RPMI8226 (cell line): ENCODE results near the gene TTC28.
"Not testable (repeated sequence)": the region's sequence is repeated elsewhere in the genome, so short reads cannot be mapped to it uniquely, and the experiment has no call there.

Experiments
- DNase-seq: peaks from one replicate; pipeline ENCODE4 v3.0.0-alpha.2; 2015

Gene TTC28

GRCh38 chr22:28679611-28680287, at the start of gene TTC28:
TSS of gene TTC28 (minus strand) at chr22:28679840. CDS start at chr22:28679723, 117 bp downstream.
- not testable (repeated sequence) for DNase-seq

GRCh38 chr22:28728621-28729313, 49.1 kb upstream of the TTC28 start:
- DNase-seq: no peak

DNA sequence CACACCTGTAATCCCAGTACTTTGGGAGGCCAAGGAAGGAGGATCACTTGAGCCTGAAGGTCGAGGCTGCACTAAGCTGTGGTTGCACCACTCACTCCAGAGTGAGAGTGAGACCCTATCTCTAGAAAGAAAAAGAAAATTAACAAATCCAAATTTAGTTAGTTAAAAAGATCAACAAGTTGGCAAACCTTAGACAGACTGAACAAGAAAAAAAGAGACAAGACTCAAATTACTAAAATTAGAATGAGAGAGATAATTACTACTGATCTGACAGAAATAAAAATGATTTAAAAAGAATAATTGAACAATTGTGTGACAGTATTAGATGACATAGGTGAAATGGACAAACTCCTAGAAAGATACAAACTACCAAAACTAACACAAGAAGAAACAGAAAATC, 48.4 kb upstream of the TTC28 start:
- no peak for DNase-seq

DNA sequence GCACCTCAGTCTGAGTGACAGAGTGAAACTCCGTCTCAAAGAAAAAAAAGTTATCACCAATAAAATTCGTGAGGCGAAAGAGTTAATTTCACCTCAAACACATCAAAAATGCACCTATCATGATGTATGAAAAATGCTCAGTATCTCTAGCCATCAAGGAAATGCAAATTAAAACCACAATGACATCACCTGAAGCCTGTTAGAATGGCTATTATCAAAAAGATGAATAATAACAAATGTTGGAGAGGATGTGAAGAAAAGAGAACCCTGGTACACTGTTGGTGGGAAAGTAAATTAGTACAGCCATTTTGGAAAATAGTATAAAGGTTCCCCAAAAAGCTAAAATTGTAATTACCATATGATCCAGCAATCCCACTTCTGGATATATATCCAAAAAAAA, 38.4 kb upstream of the TTC28 start:
- DNase-seq: no peak

GRCh38 chr22:28716686-28717085, 37.0 kb upstream of the TTC28 start:
- DNase-seq: no peak

DNA sequence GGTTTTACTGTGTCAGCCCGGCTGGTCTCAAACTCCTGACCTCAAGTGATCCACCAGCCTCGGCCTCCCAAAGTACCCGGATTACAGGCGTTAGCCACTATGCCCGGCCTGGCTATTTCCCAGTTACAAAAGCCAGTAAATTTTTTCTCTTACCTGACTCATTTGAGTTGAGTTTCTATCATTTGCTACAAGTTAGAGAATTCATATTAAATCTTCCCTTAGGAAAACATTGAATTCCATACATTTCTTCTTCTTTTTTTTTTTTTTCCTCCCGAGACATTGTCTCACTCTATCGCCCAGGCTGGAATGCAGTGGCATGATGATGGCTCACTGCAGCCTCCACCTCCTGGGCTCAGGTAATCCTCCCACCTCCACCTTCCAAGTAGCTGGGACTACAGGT, 36.0 kb upstream of the TTC28 start:
- no peak for DNase-seq

- no peak for DNase-seq
Measured at GRCh38 chr22:28714043-28714628, 34.5 kb upstream of the TTC28 start.

- no peak for DNase-seq
Measured at GRCh38 chr22:28711820-28712777, 32.5 kb upstream of the TTC28 start.

DNA sequence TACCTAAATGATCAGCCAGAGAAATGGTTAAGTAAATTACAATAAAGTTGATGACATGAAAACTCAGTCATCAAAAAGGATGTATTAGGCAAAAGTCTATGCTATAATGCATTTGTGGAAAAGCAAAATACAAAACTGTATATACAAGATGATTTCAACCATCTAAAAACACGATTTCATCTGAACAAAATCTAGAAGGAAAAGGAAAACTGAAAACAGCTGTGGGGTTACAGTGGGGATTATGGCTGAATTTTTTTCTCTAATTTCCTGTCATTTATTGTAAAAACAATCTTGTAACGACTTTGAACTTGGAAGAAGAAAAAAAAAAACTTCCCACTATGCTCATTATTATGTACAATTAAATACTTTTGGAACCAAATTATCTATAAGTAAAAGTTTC, 31.7 kb upstream of the TTC28 start:
- DNase-seq: no peak

GRCh38 chr22:28710576-28711191, 31.0 kb upstream of the TTC28 start:
- no peak for DNase-seq

DNA sequence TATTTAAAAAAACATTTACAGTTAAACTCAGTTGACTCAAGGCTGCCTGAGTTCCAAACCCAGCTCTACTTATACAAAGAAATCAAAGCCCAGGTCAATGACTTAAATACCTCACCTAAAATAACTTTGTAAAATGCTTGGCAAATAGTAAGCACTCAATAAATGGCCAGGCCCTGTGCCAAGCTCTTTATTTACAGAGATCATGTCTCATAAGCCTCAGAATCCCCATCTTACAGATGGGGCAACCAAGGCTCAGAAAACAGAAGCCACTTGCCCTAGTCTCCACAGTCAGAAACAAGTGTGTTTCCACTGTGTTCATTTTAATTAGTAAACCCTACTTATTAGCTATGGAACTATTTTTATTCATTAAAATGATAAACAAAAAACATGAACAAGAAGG, 30.5 kb upstream of the TTC28 start:
- no peak for DNase-seq

GRCh38 chr22:28706845-28707244, 27.2 kb upstream of the TTC28 start:
- DNase-seq: no peak

GRCh38 chr22:28703436-28703835, 23.8 kb upstream of the TTC28 start:
- DNase-seq: no peak

GRCh38 chr22:28702891-28703290, 23.3 kb upstream of the TTC28 start:
- no peak for DNase-seq

- not testable (repeated sequence) for DNase-seq
Measured at GRCh38 chr22:28693041-28693760, 13.6 kb upstream of the TTC28 start.

DNA sequence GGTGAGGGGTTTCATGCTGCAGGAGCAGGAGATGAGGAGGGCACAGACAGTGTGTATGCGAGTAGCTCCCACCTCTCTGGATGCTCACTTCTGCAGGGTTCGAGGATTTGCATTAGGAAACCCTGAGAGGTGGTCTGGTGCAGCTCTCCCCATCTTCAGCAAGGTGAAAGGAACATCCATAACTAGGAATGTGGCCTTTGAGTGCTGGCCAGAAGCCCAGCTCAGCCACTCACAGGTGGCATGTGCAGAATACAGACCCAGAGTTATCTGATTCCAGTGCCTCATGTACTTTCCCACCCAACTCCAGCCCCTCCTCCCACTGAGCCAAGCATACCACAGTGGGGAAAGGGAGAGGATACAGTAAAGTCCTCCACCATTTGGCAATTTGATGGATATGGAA, 10.2 kb upstream of the TTC28 start:
- DNase-seq: not testable (repeated sequence)

DNA sequence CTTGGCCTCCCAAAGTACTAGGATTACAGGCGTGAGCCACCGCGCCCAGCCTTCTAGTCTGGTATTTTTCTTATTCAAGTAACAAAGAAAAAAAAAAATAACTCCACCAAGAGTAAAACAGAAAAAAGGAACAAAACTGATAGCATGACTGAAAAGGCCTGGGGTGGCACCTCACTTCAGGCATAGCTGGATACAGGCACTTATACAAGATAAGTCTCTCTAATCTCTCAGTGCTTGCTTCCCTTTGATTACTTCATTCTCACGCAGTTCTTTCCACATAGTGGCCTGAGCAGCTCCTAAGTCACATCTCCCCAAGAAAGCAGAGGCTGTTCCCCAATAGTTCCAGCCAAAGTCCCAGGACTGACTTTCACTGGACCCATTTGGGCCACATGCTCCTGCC, 3.3 kb upstream of the TTC28 start:
- not testable (repeated sequence) for DNase-seq

GRCh38 chr22:28680813-28681490, 1.3 kb upstream of the TTC28 start:
- DNase-seq: not testable (repeated sequence)

GRCh38 chr22:28678778-28679610, 646 bp downstream of the TTC28 start:
- peak; percentile 7 for DNase-seq

GRCh38 chr22:28678170-28678569, 1.5 kb downstream of the TTC28 start:
- DNase-seq: not testable (repeated sequence)
